Eye (tissue), 1 donor: ENCODE measurements around the gene TMEM223.
A peak's percentile ranks its signal among the peaks of the same experiment; 100 is the strongest.

ENCODE experiments used
- DNase-seq: peaks from one replicate; pipeline ENCODE4 v3.0.0-alpha.2; 2015

Gene TMEM223

GRCh38 chr11:62799486-62799885, 7.7 kb upstream of the TMEM223 start:
- no peak for DNase-seq

DNA sequence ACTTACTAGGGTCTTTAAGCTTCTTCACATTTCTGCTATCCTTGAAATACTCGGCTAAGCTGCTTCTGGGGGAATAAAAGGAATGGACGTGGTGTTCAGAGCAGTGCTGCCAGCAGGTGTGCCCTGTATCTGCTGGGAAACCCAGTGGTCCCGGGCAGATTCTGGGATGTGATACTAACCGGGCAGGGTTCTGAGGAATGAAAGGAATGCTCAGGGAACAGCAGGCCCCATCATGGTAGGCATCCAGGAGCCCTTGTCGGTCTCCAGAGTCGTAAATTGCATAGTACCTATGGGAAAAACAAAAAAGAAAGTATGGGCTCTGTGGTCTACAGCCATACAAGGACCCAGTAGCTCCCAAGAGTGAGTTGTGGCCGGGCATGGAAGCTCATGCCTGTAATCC, 4.5 kb upstream of the TMEM223 start:
- DNase-seq = no peak

DNA sequence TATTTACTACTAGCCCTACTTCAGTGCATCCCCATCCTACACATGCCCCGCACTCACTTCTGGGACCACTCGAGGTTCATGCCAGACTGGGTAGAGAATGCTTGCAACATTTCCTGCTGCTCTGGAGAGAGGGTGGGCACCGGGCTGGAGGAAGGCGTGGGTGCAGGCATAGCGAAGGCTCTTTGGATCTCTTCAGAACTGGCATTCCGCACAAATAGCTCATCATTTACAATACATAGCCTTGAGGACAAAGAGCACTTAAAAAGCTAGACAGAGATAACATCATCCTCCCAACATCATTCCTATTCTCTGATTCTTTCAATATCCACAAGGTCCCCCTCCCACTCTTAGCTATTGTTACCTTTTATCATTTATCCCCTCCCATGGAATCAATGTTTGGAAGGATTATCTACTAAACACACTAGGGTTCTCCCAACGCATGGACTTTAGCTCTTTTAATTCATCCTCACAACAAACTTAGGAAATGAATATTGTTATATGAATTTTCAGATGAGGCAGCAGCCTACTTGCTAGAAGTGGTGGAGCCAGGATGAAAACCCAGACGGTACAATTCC, 2.5 kb upstream of the TMEM223 start:
- no peak for DNase-seq

DNA sequence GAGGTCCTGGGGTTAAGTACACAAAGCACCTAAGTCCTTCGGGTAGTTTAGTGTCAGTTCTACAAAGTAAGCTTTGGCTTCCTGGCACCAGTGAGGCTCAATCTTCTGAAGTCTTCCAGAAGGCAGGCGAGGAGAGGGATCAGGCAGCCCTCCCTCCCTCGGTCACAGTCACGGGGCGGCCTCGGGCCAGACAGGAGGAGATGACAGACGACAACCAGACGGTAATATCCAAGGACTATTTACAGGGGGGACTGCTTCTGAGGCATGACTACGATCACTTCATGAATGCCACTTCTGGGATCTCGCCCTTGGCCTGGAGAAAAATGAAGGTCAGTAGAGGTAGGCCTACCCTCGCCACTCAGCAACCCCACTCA, 383 bp upstream of the TMEM223 start:
- DNase-seq = no peak

DNA sequence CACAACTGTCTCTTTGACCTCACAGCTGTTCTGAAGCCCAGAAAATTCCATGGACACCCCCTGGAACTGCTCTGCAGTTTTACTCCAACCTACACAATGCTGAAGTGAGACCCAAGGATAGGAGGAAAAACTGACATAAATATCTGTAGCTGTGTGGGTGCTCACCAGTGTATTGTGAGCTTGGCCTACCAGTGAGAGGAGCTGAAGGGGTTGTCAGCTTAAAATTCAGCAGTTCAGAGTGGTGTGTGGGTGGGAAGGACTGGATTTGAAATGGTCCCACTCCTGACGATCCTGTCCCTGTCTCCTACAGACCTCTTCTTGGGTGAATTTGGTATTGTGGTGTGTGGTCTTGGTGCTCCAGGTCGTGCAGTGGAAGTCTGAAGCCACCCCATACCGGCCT, 2.2 kb downstream of the TMEM223 start:
- DNase-seq = no peak

GRCh38 chr11:62788991-62789390, 2.8 kb downstream of the TMEM223 start:
- no peak for DNase-seq

DNA sequence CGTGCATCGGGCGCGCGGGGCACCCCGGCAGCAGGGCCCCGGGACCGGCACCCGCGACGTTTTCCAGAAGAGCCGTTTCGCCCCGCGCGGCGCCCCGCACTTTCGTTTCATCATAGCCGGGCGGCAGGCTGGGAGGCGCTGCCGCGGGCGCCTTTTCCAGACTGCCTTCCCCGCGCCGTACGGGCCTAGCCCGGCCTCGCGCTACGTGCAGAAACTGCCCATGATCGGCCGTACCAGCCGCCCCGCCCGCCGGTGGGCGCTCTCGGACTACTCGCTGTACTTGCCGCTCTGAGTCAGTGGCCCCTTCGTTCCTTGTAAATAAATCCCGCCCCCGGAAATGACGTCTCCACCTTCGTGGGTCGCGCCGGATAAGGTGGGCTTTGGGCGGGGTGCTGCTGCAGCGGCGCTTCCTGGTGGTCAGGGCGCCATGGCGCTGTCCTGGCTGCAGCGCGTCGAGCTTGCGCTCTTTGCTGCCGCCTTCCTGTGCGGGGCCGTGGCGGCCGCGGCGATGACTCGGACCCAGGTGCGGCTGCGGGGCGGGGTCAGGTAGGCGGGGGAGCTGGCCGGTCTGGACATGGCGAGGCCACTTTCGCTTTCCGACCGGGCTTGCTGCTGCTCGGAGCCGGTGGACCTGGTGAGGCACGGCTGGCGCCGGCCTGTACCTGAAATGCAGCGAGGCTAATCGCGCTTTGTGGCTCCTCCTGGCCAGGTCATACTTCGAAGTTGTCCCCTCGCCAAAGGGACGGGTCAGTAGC, 4.6 kb downstream of the TMEM223 start, which contains the start of gene TMEM179B:
TSS of gene TMEM179B (plus strand) at position 398 of the 755 bp plus-strand sequence. CDS start at position 428, 30 bp downstream.
- DNase-seq = peak; percentile 100

GRCh38 chr11:62786318-62787004, 5.3 kb downstream of the TMEM223 start:
- peak; percentile 96 for DNase-seq

DNA sequence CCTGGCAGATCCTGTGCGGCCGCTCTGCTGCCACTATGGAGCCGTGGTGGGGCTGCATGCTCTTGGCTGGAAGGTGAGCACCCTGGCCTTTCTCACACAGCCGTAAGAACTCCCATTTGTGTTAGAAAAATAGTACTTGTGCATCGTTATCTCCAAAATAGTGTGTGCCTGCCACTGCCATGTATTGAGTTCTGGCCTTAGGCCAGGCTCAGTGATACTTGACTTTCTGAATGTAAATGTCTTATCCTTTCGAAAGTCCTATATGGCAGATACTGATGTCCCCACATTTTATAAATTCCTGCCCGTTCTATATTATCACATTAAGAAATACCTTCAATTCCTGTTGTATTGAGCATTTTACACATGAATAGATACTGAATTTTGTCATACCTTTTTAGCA, 9.1 kb downstream of the TMEM223 start:
- DNase-seq = no peak

- DNase-seq = no peak
Observed at GRCh38 chr11:62778441-62778840, 13.4 kb downstream of the TMEM223 start.

- DNase-seq = no peak
Observed at GRCh38 chr11:62777389-62777788, 14.4 kb downstream of the TMEM223 start.

DNA sequence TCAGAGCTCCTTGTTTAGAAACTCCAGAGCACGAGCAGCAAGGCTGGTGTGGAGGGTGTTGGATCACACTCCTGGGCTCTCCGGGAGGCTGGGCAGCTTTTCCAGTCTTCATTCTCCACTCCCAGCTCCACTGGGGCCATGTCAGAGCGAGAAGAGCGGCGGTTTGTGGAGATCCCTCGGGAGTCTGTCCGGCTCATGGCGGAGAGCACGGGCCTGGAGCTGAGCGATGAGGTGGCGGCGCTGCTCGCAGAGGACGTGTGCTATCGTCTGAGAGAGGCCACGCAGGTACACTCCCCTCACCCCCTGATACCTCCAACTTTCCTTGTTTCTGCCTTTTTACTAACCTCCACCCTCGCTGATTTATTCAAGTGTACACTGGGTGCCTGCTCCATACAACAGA, 16.2 kb downstream of the TMEM223 start:
- DNase-seq = no peak

- DNase-seq = no peak
Observed at GRCh38 chr11:62774407-62774806, 17.4 kb downstream of the TMEM223 start.

GRCh38 chr11:62771144-62772021, 20.4 kb downstream of the TMEM223 start, which contains the start of gene TAF6L:
Gene TAF6L, plus strand, starts transcription at chr11:62771396. Its CDS starts 4,388 bp downstream, at chr11:62775784.
- peak; percentile 98 for DNase-seq

- no peak for DNase-seq
Observed at GRCh38 chr11:62770778-62771143, 21.0 kb downstream of the TMEM223 start.

DNA sequence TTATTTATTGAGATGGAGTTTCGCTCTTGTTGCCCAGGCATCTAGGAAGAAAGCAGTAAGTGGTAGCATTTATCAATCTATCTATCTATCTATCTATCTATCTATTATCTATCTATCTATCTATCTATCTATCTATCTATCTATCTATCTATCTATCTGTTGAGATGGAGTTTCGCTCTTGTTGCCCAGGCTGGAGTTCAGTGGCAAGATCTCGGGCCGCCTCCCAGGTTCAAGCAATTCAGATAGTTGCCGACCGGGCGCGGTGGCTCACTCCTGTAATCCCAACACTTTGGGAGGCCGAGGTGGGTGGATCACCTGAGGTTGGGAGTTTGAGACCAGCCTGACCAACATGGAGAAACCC, 31.0 kb downstream of the TMEM223 start:
- peak; percentile 11 for DNase-seq

DNA sequence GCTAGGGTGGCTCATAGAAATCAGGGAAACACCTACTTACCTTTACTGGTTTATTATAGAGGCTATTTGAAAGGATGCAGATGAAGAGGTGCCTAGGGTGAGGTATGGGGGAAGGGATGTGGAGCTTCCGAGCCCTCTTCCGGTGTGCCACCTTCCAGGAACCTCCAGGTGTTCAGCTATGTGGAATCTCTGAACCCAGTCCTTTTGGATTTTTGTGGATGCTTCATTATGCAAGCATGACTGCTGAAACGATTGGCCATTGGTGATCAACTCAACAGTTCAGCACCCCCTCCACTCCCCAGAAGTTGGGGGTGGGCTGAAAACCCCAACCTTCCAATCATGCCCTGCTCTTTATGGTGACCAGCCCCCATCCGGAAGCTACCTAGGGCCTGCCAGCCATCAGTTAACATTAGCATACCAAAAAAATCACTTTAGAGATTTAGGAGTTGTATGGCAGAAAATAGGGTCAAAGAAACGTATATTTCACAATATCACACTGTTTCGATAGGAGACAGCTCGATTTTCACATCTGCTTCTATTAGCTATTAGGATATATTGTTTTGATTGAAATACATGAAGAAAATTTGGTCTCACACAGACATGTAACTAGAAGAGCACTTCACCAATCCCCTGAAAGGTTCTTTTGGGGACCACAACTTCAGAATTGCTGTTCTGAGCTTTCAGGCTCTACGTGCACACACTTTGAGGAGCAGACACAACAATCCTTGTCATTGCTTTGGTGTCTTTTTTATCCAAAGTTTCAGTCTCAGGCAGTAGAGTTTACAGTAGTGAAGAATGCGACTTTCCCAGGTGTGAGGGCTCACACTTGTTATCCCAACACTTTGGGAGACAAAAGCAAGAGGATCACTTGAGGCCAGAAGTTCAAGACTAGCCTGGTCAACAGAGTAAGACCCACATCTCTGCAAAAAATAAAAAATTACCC, 33.7 kb downstream of the TMEM223 start:
- no peak for DNase-seq

- no peak for DNase-seq
Observed at GRCh38 chr11:62755086-62755615, 36.7 kb downstream of the TMEM223 start.

DNA sequence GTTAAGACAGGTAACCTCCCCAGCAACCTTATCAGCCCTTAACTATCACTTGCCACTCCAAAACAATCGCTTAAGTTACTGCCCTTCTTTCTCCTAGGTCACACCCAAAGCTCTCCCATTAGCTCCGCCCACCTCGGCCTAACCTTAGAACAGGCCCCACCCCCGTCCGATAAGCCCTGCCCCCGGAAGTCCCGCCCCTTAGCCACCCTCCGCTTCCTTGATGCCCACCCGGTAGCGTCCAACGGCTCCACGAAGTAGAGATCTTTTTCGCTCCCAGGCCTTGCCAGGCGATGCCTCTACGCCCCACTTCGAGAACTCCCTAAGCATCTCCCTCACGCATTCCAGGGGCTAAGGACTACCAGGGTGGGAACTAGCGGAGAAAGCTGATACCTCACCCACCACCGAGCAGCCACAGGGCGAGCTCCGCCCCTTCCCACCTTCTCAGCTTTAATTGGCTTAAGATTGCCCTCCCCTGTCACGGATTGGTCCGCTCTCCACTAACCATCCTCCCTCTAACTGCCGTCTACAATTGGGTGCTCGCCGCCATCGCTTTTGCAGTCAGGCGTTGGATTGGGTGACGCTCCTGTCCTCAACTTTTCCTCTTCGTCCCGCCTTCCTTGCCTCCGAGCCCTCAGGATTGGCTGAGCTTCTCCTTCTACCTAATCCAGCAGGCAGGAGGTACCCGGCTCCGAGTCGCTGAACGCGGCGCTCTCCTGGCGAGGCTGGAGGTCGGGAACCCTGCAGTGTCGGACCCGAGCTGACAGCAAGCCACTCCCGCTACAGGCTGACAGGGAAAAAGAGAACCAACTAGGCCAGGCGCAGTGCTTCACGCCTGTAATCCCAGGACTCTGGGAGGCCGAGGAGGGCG, 37.8 kb downstream of the TMEM223 start, which contains the start of gene ZBTB3:
TSS of gene ZBTB3 (minus strand) at position 425 of the 868 bp plus-strand sequence. CDS start 496 bp downstream, outside the sequence.
- peak; percentile 99 for DNase-seq

- DNase-seq = no peak
Observed at GRCh38 chr11:62752994-62753735, 38.6 kb downstream of the TMEM223 start.
